Measurements from ENCODE around the gene TBL1XR1. TPM values are rescaled to one million over a fixed set of nuclear protein-coding genes. Genes with fewer than 3 reads are reported as not detected.
"Not testable (repeated sequence)": the region's sequence is repeated elsewhere in the genome, so short reads cannot be mapped to it uniquely, and the experiment has no call there.

The TBL1XR1 gene
- total RNA-seq, 1 donor from 2014 or later: 142 TPM

GRCh38 chr3:177144922-177145321 is 52.4 kb downstream of the TBL1XR1 start:
- no peak for DNase-seq (ENCODE audit: low spot score)

- no peak for DNase-seq (ENCODE audit: low spot score)
Measured at GRCh38 chr3:177141899-177142646, 55.2 kb downstream of the TBL1XR1 start.

GRCh38 chr3:177141471-177141870 is 55.8 kb downstream of the TBL1XR1 start:
- DNase-seq (ENCODE audit: low spot score): no peak

DNA sequence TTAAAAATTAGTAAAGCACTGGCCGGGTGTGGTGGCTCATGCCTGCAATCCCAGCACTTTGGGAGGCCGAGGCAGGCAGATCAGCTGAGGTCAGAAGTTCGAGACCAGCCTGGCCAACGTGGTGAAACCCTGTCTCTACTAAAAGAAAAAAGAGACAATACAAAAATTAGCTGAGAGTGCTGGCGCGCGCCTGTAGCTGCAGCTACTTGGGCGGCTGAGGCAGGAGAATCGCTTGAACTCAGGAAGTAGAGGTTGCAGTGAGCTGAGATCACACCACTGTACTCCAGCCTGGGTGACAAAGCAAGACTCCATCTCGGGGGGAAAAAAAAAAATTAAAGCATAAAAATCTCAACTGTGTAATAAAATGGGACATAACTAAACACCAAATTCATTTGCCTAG is 58.1 kb downstream of the TBL1XR1 start:
- DNase-seq (ENCODE audit: low spot score): not testable (repeated sequence)

DNA sequence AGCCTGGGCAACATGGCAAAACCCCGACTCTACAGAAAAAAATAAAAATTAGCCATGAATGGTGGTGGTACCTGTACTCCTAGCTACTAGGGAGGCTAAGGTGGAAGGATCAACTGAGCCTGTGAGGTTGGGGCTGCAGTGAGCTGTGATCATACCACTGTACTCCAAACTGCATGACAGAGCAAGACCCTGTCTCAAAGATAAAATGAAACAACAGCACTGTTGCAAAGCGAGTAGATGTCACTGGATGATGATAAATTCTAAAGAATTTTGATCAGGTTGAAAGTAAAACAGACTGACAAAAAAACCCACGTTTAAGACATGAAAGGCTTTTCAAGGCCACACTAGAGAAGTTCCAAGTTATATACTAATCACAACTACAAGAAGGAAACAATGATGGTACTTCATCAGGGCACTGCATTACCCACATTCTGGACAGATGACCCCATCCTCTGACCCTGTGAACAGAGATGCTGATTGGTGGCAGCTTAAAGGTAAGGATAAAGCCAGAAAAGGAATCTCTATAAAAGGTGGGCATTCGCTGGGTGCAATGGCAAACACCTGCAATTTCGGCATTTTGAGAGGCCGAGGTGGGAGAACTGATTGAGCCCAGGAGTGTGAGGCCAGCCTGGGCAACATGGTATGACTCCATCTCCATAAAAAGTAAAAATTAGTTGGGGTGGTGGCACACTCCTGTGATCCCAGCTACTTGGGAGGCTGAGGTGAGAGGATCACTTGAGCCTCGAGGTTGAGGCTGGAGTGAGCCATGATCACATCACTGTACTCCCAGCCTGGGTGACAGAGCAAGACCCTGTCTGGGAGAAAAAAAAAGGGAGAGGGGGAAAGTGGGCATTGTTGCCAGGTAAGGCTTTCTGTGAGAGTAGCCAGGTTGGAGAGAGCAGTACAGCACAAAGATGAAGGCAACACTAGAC is 59.2 kb downstream of the TBL1XR1 start:
- no peak for DNase-seq (ENCODE audit: low spot score)

DNA sequence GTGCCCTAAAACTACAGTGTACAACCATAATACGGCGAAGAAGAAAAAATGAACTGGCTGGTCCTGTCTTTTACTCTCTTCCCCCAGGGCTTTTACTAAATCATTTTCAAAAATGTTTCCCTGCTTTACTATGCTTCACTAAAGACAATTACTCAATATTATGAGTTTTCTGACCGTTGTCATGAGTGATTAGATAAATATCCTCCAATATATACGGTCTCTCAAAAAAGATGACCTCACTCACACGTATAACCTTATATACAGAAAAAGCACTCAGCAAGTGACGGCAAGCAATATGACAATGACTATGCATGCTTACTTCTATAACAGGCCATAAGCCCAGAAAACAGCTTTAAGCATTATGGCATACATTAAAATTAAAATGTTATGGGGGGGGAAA is 60.5 kb downstream of the TBL1XR1 start:
- no peak for DNase-seq (ENCODE audit: low spot score)

- DNase-seq (ENCODE audit: low spot score): no peak
Measured at GRCh38 chr3:177135841-177136492, 61.3 kb downstream of the TBL1XR1 start.

DNA sequence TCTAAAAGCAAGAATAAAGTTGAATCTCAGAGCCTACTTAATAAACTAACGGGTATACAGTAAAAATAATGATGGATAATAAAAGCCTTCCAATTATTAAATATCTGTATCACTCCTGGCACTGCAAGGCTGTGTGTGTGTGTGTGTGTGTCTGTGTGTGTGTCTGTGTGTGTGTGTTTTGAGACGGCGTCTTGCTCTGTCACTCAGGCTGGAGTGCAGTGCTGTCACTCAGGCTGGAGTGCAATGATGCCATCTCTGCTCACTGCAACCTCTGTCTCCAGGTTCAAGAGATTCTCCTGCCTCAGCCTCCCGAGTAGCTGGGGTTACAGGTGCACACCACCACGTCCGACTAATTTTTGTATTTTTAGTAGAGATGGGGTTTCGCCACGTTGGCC is 62.5 kb downstream of the TBL1XR1 start:
- DNase-seq (ENCODE audit: low spot score): no peak

GRCh38 chr3:177133860-177134815 is 63.1 kb downstream of the TBL1XR1 start:
- DNase-seq (ENCODE audit: low spot score): no peak

DNA sequence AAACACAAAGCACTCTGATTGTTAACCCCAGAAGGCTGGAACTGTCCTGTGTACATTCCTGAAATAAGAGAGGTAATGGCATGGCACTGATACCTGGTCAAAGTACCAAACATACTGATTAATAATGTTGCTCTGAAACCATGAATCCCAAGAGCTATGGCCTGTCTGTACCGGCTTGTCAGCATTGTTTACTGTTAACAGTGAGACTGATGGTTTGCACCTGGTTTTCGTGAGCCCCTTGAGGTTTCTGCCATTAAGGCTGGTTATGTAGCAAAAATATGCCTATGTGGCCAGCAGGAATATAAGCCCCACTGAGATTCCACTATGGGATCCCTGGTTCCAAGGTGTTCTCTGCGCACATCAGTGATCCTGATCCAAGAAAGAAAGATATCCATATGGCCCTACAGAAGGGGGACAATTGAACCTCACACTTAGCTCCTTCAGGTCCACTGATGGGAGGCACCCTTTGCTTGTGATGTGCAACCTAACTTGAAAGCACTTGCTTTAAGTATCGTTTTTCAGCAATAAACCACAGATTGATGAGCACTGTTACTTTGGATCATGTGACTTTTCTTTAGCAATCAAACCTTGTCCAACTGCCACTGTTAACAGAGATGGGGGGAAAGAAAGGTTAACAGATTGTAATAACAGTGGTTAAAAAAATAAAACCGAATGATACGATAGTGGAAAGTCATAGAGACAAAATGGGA is 65.2 kb downstream of the TBL1XR1 start:
- no peak for DNase-seq (ENCODE audit: low spot score)

DNA sequence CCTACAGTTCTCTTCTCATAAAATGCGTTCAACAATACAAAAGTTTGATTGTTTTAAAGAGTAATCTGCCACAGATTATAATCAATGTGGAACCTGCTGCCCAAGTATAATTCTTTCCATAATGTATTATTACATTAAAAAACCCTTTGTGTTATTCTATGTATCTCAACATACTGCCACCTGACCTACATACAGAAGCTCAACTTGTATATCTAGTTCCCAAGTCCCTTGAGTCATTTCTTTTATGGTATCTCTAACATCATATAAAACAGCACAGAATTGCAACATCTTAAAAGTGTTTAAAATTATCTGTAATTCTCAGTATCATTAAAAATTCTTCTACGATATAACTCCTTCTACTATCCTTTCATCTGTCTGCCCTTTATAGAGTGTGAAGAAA is 70.3 kb downstream of the TBL1XR1 start:
- no peak for DNase-seq (ENCODE audit: low spot score)

GRCh38 chr3:177126015-177126773 is 71.1 kb downstream of the TBL1XR1 start:
- DNase-seq (ENCODE audit: low spot score): no peak

DNA sequence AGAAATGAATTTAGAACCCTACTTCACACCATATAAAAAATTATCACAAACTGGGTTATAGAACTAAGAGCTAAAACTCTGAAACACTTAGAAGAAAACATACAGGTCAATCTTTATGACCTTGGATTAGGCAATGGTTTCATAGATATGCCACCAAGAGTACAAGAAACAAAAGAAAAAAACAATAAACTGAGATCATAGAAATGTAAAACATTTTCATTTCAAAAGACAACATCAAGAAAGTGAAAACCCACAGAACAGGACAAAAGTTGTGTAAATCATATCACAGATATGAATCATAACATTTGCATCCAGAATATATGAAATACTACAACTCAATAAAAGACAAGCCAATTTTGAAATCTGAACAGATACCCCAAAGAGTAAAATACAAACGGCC is 72.4 kb downstream of the TBL1XR1 start:
- no peak for DNase-seq (ENCODE audit: low spot score)

- no peak for DNase-seq (ENCODE audit: low spot score)
Measured at GRCh38 chr3:177123822-177124221, 73.5 kb downstream of the TBL1XR1 start.

DNA sequence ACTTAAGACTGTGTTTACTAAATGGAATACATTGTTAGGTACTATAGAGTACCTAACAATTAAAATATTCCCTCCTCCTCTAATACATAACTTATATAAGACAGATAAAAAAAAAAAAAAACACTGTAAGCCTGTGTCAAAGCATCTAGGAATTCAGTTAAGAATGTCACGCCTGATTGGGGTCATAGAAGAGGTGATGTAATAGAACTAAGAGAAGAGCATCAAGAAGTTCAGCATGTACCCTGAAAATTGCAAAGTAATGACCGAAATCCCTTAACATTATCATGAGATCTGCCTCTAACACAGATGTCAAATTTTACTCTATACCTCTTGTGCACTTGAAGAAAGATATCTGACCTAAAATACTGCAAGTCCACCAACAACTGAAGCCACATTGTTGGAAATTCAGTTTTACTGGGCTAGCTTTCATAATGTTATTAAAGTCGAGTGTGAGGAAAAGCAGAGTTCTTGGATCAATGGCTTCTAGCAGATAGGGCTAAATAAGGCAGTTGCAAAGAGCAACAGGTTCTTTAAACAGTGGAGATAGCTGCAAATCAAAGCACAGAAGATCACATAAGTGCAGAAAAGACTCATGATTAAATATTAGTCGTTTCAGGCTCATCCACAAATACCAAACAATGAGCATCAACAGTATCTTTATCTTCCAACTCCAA is 75.0 kb downstream of the TBL1XR1 start:
- no peak for DNase-seq (ENCODE audit: low spot score)

- DNase-seq (ENCODE audit: low spot score): no peak
Measured at GRCh38 chr3:177119829-177120228, 77.5 kb downstream of the TBL1XR1 start.

DNA sequence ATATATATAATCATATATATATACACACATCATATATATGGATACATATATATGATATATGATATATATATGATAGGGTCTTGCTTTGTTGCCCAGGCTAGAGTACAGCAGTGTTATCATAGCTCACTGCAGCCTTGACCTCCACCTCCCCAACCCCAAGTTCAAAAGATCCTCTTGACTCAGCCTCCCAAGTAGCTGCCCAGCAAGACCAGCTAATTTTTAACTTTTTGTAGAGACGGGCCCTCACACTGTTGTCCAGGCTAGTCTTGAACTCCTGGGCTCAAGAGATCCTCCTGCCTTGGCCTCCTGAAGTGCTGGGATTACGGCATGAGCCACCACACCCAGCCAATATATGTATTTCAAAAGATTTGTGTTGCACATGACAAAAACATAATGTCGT is 83.0 kb downstream of the TBL1XR1 start:
- DNase-seq (ENCODE audit: low spot score): no peak

DNA sequence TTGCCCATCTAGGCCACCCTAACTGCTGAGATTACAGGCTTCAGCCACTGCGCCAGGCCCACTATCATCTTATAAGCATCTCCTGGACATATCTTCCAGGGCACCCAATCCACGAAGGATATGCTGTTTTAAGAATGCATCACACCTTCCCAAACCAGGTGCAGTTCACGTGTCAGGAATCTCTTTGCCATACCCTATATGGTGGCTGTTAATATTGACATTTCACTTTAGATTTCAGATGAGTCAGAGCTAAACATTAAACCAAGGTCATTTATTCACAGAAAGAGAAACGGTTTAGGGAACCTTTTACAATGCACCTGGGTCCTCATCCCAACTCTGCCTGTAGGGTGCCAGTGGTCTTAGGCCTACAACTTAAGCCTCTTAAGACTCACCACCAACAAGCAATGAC is 85.7 kb downstream of the TBL1XR1 start:
- no peak for DNase-seq (ENCODE audit: low spot score)

- no peak for DNase-seq (ENCODE audit: low spot score)
Measured at GRCh38 chr3:177110895-177111294, 86.4 kb downstream of the TBL1XR1 start.

Measured in mesenteric fat pad (tissue), 1 donor.